Stomach (tissue), 9 donors: ENCODE data around the gene MRM3. TPM values are rescaled to one million over a fixed set of nuclear protein-coding genes. Genes with fewer than 3 reads are reported as not detected.

Experiments used
- DNase-seq, 2 donors: peaks; one replicate each; pipeline versions ENCODE4 v3.0.0 to v3.0.0-alpha.2; 2013 to 2019
- H3K27ac ChIP-seq, 5 donors: fragments of 200-600 bp in 4 of 5; sonication (generic) in 4 of 5; one replicate each; pipeline ENCODE4 v1.5.1; 2013 to 2019; ENCODE audit warnings: mild to moderate bottlenecking in 1 of 5, moderate library complexity in 1 of 5
- H3K27me3 ChIP-seq, 3 donors: fragments of 200-600 bp; sonication (generic); one replicate each; pipeline ENCODE4 v1.5.1; 2017 to 2019; ENCODE audit warnings: mixed run types in 1 of 3
- H3K36me3 ChIP-seq, 4 donors: fragments of 200-600 bp; sonication (generic); 1 replicate in 3 of 4; 2 replicates in 1 of 4; pipeline ENCODE4 v1.5.1; 2016 to 2019
- H3K4me1 ChIP-seq, 4 donors: fragments of 200-600 bp; sonication (generic); one replicate each; pipeline ENCODE4 v1.5.1; 2016 to 2019
- H3K4me3 ChIP-seq, 4 donors: fragments of 200-600 bp; sonication (generic) in 3 of 4; one replicate each; pipeline ENCODE4 v1.5.1; 2016 to 2019; ENCODE audit warnings: mild to moderate bottlenecking in 1 of 4
- H3K9me3 ChIP-seq, 4 donors: fragments of 200-600 bp; sonication (generic); one replicate each; pipeline ENCODE4 v1.5.1; 2016 to 2019
- EP300 ChIP-seq: sonication (generic); formaldehyde crosslinking; IDR thresholded peaks from one replicate; pipeline ENCODE4 v1.6.1; 2017; ENCODE audit warnings: antibody characterized with exemption
- POLR2A ChIP-seq, 4 donors: fragments of 450-650 bp; IDR thresholded peaks; one replicate each; pipeline ENCODE4 v1.6.1; 2016; ENCODE audit warnings: antibody characterized with exemption in 4 of 4, control low read depth in 2 of 4, mild to moderate bottlenecking in 1 of 4, moderate library complexity in 1 of 4
- POLR2AphosphoS5 ChIP-seq, 3 donors: sonication (generic); formaldehyde crosslinking; IDR thresholded peaks; one replicate each; pipeline ENCODE4 v1.6.1; 2016; ENCODE audit warnings: antibody characterized with exemption in 3 of 3
- WGBS, 5 donors: extraction: QIAGEN DNeasy Blood & Tissue Kit in 3 of 5; methylation state at CpG; one replicate each; pipeline versions ENCODE4 v1.1.5 to v1.1.7; 2013 to 2018; 5-methylcytosine and 5-hydroxymethylcytosine counted together
- intact Hi-C: fragments of 100-400 bp; cut with DNase I; formaldehyde crosslinking; loops from one replicate; pipeline ENCODE4 v1.15.1; 2023; ENCODE audit warnings: low total_unique reads
- polyA plus RNA-seq, 3 donors: library from polyadenylated mRNA; stranded (reverse); fragments of 200-250 nt; gene quantifications; one replicate each; pipeline ENCODE4 v1.2.3, GENCODE V29; 2013
- total RNA-seq, 5 donors: library from RNA; depleted of rRNA; stranded (reverse); fragments of >200 nt; gene quantifications; one replicate each; pipeline versions ENCODE4 v1.1.0 to v1.2.3, GENCODE V29; 2014 to 2016
- TF ChIP-seq, protein P1 (sequence below), 7 experiments: fragments of 450-650 bp in 4 of 7; fragments of 200-600 bp in 3 of 7; sonication (generic) in 3 of 7; IDR thresholded peaks; one replicate each; pipeline ENCODE4 v1.5.1; 2016 to 2019; ENCODE audit warnings: antibody characterized with exemption in 7 of 7, control low read depth in 2 of 7, mild to moderate bottlenecking in 1 of 7
- donor health status: healthy with polysubstance abuse.
- donor health status: Bipolar disorder and iron deficiency.
- donor health status: healthy.

MRM3 gene
- total and polyA plus RNA-seq, 8 donors, result 11.2 to 69.2 (median 17.0) TPM

DNA sequence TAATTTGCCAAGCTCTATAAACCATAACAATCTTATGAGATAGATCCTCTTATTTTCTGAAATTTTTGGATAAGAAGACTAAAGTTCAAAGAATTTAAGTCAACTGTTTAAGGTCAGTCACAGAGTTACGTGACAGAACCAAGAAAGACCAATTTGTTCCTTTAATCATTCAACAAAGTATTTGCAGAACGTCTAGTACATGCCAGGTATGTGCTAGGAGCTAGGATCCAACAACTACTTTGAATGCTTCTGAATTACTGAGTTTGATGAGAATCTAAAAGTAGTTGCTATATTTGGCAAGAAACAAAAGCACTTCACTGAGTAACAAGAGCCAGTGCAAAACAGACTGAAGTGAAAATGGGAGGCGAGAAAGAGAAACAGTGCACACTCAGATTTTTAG, 15.1 kb upstream of the MRM3 start:
- TF ChIP-seq, protein P1, sequence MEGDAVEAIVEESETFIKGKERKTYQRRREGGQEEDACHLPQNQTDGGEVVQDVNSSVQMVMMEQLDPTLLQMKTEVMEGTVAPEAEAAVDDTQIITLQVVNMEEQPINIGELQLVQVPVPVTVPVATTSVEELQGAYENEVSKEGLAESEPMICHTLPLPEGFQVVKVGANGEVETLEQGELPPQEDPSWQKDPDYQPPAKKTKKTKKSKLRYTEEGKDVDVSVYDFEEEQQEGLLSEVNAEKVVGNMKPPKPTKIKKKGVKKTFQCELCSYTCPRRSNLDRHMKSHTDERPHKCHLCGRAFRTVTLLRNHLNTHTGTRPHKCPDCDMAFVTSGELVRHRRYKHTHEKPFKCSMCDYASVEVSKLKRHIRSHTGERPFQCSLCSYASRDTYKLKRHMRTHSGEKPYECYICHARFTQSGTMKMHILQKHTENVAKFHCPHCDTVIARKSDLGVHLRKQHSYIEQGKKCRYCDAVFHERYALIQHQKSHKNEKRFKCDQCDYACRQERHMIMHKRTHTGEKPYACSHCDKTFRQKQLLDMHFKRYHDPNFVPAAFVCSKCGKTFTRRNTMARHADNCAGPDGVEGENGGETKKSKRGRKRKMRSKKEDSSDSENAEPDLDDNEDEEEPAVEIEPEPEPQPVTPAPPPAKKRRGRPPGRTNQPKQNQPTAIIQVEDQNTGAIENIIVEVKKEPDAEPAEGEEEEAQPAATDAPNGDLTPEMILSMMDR (IDR thresholded peaks at IDR 0.05), result peak in 1 of 7 experiments; percentile 4
- no peak for TF ChIP-seq POLR2A (IDR thresholded peaks at IDR 0.05)
- Histone ChIP-seq H3K27me3 (no peaks in the 10 kb centered on the region), H3K36me3 (peaks cover 43 to 100% (median 99%) of the 10 kb centered on the region in 4 donors), H3K4me3 (no peak overlapping the region), H3K4me1 (peaks cover 0 to 5% (median 0%) of the 10 kb centered on the region in 4 donors), H3K27ac (peak overlapping the region in 1 of 5 donors; percentile 13), H3K9me3 (no peaks in the 10 kb centered on the region)
- 54 to 73% (median 60%) methylated on average over 3 of the region's 3 CpGs for WGBS, 5 donors
- no peak for DNase-seq
- intact Hi-C loops, result no loop called here

DNA sequence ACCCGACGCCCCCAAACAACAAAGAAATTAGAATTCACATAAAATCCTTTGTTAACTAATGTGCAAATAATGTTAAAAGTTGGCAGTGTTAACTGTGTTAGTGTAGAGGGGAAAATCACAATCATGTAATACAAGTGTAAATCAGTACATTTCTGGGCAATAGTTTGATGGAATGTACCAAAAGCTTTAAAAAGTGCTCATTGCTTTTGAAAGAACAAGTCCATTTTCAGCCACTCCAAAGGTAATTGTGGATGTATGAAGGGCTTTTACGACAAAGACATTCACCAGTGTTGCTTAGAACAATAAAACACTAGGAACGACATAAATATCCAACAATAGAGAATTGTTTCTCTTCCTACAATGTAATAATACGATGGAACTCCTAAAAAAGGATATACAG, 9.1 kb upstream of the MRM3 start:
- Histone ChIP-seq H3K4me1 (peaks cover 0 to 5% (median 0%) of the 10 kb centered on the region in 4 donors), H3K36me3 (peaks cover 48 to 99% (median 98%) of the 10 kb centered on the region in 4 donors), H3K27ac (no peak overlapping the region), H3K4me3 (no peak overlapping the region), H3K27me3 (no peaks in the 10 kb centered on the region), H3K9me3 (no peaks in the 10 kb centered on the region)
- TF ChIP-seq, protein P1 (IDR thresholded peaks at IDR 0.05), result no peak
- no peak for TF ChIP-seq POLR2A (IDR thresholded peaks at IDR 0.05)
- DNase-seq, result no peak
- 84 to 93% (median 89%) methylated on average over 5 of the region's 5 CpGs for WGBS, 5 donors
- intact Hi-C loops, result no loop called here

DNA sequence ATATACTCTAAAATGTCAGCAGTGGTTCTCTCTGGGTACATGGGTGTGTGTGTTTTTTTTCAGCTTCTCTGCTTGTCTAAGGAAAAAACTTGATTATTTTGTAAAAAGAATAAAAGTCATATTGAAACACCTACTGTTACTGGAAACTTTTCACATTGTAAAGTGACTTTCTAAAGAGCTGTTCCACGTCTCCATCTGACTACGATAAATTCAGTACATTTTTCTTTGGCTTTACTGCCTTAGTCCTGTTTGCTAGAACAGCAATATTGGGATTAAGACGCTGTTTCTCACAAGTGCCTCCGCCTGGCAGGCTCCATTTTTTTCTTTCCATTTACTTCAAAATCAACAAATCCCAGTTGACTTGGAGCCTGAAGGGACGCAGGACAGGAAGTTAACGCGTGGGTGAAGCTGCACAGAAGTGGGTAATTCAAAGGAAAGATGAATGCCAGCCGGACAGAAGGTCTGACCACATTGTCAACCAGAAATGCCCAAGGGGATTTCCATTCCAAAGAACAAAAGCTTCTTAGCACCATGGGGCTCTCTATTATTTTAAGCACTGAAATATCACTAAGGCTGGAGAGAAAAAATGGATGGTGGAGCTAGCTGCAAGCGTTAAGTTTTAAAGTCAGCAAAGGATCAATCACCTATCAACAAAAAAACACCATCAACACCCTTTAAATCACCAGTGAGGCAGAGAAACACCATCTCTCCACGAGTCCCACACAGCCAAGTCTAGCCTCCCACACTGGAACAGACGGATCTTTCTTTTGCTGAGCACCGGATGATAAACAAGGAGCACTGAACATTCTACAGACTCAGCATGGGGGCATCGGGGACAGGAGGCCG, 8.5 kb upstream of the MRM3 start:
- WGBS, 5 donors, result 79 to 87% (median 81%) methylated on average over 14 of the region's 14 CpGs
- TF ChIP-seq POLR2A (IDR thresholded peaks at IDR 0.05), result no peak
- no peak for TF ChIP-seq POLR2AphosphoS5 (IDR thresholded peaks at IDR 0.05)
- TF ChIP-seq EP300, result no peak
- TF ChIP-seq, protein P1 (IDR thresholded peaks at IDR 0.05), result no peak
- no peak overlapping the region for H3K27ac ChIP-seq

DNA sequence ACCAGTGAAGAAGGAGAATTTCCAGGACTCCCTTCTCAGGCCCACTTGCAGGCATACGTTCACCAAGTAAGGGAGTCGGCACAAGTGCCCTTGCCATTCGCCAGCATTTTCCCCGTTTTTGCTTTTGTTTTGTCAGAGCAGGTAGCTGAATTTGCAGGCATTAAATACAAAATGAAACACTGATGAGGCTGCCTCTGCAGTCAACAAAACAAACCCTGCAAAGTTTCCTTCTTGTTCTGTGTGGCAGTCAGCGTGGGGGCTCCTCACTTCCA, 7.9 kb upstream of the MRM3 start:
- Histone ChIP-seq H3K4me3 (no peak overlapping the region), H3K27me3 (no peaks in the 10 kb centered on the region), H3K27ac (no peak overlapping the region), H3K9me3 (no peaks in the 10 kb centered on the region), H3K36me3 (peaks cover 51 to 97% (median 96%) of the 10 kb centered on the region in 4 donors), H3K4me1 (peaks cover 0 to 5% (median 0%) of the 10 kb centered on the region in 4 donors)
- DNase-seq, result no peak
- WGBS, 5 donors, result 90 to 97% (median 95%) methylated on average over 5 of the region's 5 CpGs
- intact Hi-C loops, result no loop called here
- no peak for TF ChIP-seq POLR2AphosphoS5 (IDR thresholded peaks at IDR 0.05)

More for the DNA sequence above, 8.5 kb upstream of the MRM3 start:
- H3K9me3 ChIP-seq, result no peaks in the 10 kb centered on the region
- peaks cover 54 to 100% (median 99%) of the 10 kb centered on the region in 4 donors for H3K36me3 ChIP-seq
- peaks cover 0 to 5% (median 0%) of the 10 kb centered on the region in 4 donors for H3K4me1 ChIP-seq
- no peak overlapping the region for H3K4me3 ChIP-seq
- DNase-seq, result no peak
- intact Hi-C loops, result no loop called here
- no peaks in the 10 kb centered on the region for H3K27me3 ChIP-seq

DNA sequence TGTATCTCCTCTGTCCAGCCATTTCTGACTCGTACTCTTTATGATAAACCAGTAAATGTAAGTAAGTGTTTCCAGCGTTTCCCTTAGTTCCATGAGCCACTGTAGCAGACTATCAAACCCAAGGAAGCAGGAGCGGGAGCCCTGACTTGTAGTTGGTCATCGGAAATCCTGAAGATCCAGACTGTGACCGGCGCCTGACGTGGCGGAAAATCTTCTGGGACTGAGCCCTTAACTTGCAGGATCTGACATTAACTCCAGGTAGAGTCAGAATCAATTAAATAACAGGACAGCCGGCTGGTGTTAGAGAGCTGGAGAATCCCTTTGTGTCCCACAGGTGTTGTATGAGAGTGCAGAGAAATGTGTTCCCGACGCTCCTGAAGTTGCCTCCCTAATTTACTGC, 4.1 kb upstream of the MRM3 start:
- TF ChIP-seq EP300 (no peak), POLR2AphosphoS5 (IDR thresholded peaks at IDR 0.05) (no peak), POLR2A (IDR thresholded peaks at IDR 0.05) (no peak)
- TF ChIP-seq, protein P1 (IDR thresholded peaks at IDR 0.05), result no peak
- Histone ChIP-seq H3K36me3 (peaks cover 32 to 60% (median 58%) of the 10 kb centered on the region in 4 donors), H3K27me3 (no peaks in the 10 kb centered on the region), H3K27ac (no peak overlapping the region), H3K4me3 (no peak overlapping the region), H3K9me3 (no peaks in the 10 kb centered on the region), H3K4me1 (peaks cover 14 to 23% (median 18%) of the 10 kb centered on the region in 4 donors)
- 92 to 96% (median 93%) methylated on average over 11 of the region's 11 CpGs for WGBS, 5 donors
- DNase-seq, result no peak
- intact Hi-C loops, result no loop called here
